A549 (cell line): ENCODE measurements around the gene VEZT. TPM values are rescaled to one million over a fixed set of nuclear protein-coding genes. Genes with fewer than 3 reads are reported as not detected.

ENCODE experiments used
- ATAC-seq, 2 experiments: fragments of 200-7000 bp in 1 of 2; fragments of >200 bp in 1 of 2; cut with Nextera tagmentation in 1 of 2; cut with Tn5 transposase in 1 of 2; 3 replicates each; pipeline versions ENCODE4 v1.8.0 to v1.9.1; 2018 to 2020; ENCODE audit warnings: mild to moderate bottlenecking in 1 of 2, moderate library complexity in 1 of 2
- CTCF ChIA-PET: fragments of 300-600 bp; sonication (Branson Sonifier 250); formaldehyde crosslinking; extraction: SDS; loops from one replicate; lab custom pipeline; 2021; ENCODE audit warnings: antibody characterized with exemption, inconsistent platforms; lab: Yijun Ruan, JAX
- POLR2A ChIA-PET: fragments of 350-600 bp; formaldehyde crosslinking; extraction: SDS; loops from one replicate; lab custom pipeline; 2021; ENCODE audit warnings: antibody characterized with exemption, inconsistent platforms; lab: Yijun Ruan, JAX
- DNase-seq, 2 experiments: peaks; one replicate each; pipeline versions ENCODE4 v3.0.0 to v3.0.0-alpha.2; 2011 to 2016; ENCODE audit warnings: low read depth in 1 of 2, low spot score in 1 of 2
- FAIRE-seq: peaks from 2 replicates; lab custom pipeline; 2011; peaks lifted over from hg19 to GRCh38; lab: Jason Lieb, UNC
- H3K27ac ChIP-seq, 2 experiments: fragments of >200 bp; sonication (Bioruptor Twin); formaldehyde crosslinking; 3 replicates each; pipeline ENCODE4 v1.5.1; 2016 to 2017
- H3K4me1 ChIP-seq: fragments of >200 bp; sonication (Bioruptor Twin); formaldehyde crosslinking; 3 replicates; pipeline ENCODE4 v1.6.1; 2016
- H3K4me2 ChIP-seq: fragments of >200 bp; sonication (Bioruptor Twin); formaldehyde crosslinking; 3 replicates; pipeline ENCODE4 v1.6.1; 2016
- H3K4me3 ChIP-seq: fragments of >200 bp; sonication (Bioruptor Twin); formaldehyde crosslinking; 3 replicates; pipeline ENCODE4 v1.5.1; 2016
- H3K9me3 ChIP-seq: fragments of >200 bp; sonication (Bioruptor Twin); formaldehyde crosslinking; 3 replicates; pipeline ENCODE4 v1.6.1; 2016
- CBX8 ChIP-seq: fragments of 200-600 bp; sonication (generic); IDR thresholded peaks from 2 replicates; pipeline ENCODE4 v1.6.1; 2016
- CHD2 ChIP-seq: fragments of 150-350 bp; IDR thresholded peaks from 2 replicates; pipeline ENCODE4 v1.6.1; 2014; ENCODE audit warnings: low read length; ENCODE audit not compliant: partially characterized antibody
- ESRRA ChIP-seq: fragments of 150-350 bp; IDR thresholded peaks from 2 replicates; pipeline ENCODE4 v1.6.1; 2014; ENCODE audit warnings: mild to moderate bottlenecking, low read length, borderline replicate concordance
- FOSB ChIP-seq: fragments of 250-450 bp; sonication (Bioruptor Pico); IDR thresholded peaks from 2 replicates; pipeline ENCODE4 v1.5.0; 2020; ENCODE audit warnings: mild to moderate bottlenecking, moderate library complexity
- FOSL2 ChIP-seq, 2 experiments: fragments of 450-650 bp in 1 of 2; fragments of >200 bp in 1 of 2; sonication (Bioruptor Twin) in 1 of 2; formaldehyde crosslinking; IDR thresholded peaks; 2 replicates each; pipeline versions ENCODE4 v1.5.0 to v1.6.1; 2016 to 2020; ENCODE audit warnings: mild to moderate bottlenecking in 1 of 2, moderate library complexity in 1 of 2
- FOXS1 ChIP-seq: fragments of 250-450 bp; sonication (Bioruptor Pico); IDR thresholded peaks from 2 replicates; pipeline ENCODE4 v1.5.0; 2020; ENCODE audit warnings: mild to moderate bottlenecking, moderate library complexity
- GATA3 ChIP-seq: IDR thresholded peaks from 2 replicates; pipeline ENCODE4 v1.6.1; 2012; ENCODE audit warnings: borderline replicate concordance
- HOXB13 ChIP-seq: fragments of 250-450 bp; sonication (Bioruptor Pico); IDR thresholded peaks from 2 replicates; pipeline ENCODE4 v1.5.0; 2020; ENCODE audit warnings: low read depth, mild to moderate bottlenecking, moderate library complexity
- JUN ChIP-seq, 2 experiments: fragments of >200 bp; sonication (Bioruptor Twin); formaldehyde crosslinking; IDR thresholded peaks; 2 replicates in 1 of 2; 3 replicates in 1 of 2; pipeline ENCODE4 v1.6.1; 2016 to 2017
- JUNB ChIP-seq: fragments of >200 bp; sonication (Bioruptor Twin); formaldehyde crosslinking; IDR thresholded peaks from 2 replicates; pipeline ENCODE4 v1.6.1; 2016
- KDM1A ChIP-seq: fragments of 200-600 bp; sonication (generic); IDR thresholded peaks from 2 replicates; pipeline ENCODE4 v1.6.1; 2016; ENCODE audit warnings: low read depth, mild to moderate bottlenecking
- MAFK ChIP-seq: fragments of 450-650 bp; IDR thresholded peaks from 2 replicates; pipeline ENCODE4 v1.6.1; 2014; ENCODE audit not compliant: partially characterized antibody
- MAZ ChIP-seq: fragments of 150-350 bp; IDR thresholded peaks from 2 replicates; pipeline ENCODE4 v1.6.1; 2014; ENCODE audit warnings: antibody characterized with exemption, low read depth, low read length, borderline replicate concordance
- NFE2L2 ChIP-seq: fragments of 150-350 bp; conservative IDR thresholded peaks from 2 replicates; pipeline ENCODE4 v1.6.1; 2014; ENCODE audit warnings: low read length
- NPAS2 ChIP-seq: fragments of 250-450 bp; sonication (Bioruptor Pico); IDR thresholded peaks from 2 replicates; pipeline ENCODE4 v1.8.0; 2022; ENCODE audit warnings: mild to moderate bottlenecking, moderate library complexity, borderline replicate concordance
- PHF8 ChIP-seq: fragments of 200-600 bp; sonication (generic); IDR thresholded peaks from 2 replicates; pipeline ENCODE4 v1.6.1; 2016; ENCODE audit warnings: low read depth, mild to moderate bottlenecking, antibody characterized with exemption, moderate library complexity, borderline replicate concordance
- POLR2AphosphoS2 ChIP-seq: conservative IDR thresholded peaks from 2 replicates; pipeline ENCODE4 v1.6.1; 2012; ENCODE audit warnings: low read length, improper control_type of control experiment, inconsistent platforms
- RAD21 ChIP-seq, 2 experiments: fragments of >200 bp in 1 of 2; sonication (Bioruptor Twin) in 1 of 2; formaldehyde crosslinking in 1 of 2; IDR thresholded peaks in 1 of 2; conservative IDR thresholded peaks in 1 of 2; 2 replicates in 1 of 2; 3 replicates in 1 of 2; pipeline ENCODE4 v1.6.1; 2012 to 2018; ENCODE audit warnings: inconsistent platforms in 1 of 2
- RARB ChIP-seq: fragments of 250-450 bp; sonication (Bioruptor Pico); IDR thresholded peaks from 2 replicates; pipeline ENCODE4 v1.8.0; 2021; ENCODE audit warnings: mild to moderate bottlenecking, moderate library complexity
- RCOR1 ChIP-seq: fragments of 150-350 bp; IDR thresholded peaks from 2 replicates; pipeline ENCODE4 v1.6.1; 2014; ENCODE audit warnings: antibody characterized with exemption, low read length, low read depth
- RNF2 ChIP-seq: fragments of 200-600 bp; sonication (generic); IDR thresholded peaks from 2 replicates; pipeline ENCODE4 v1.6.1; 2016; ENCODE audit warnings: low read depth, mild to moderate bottlenecking, antibody characterized with exemption, moderate library complexity, borderline replicate concordance
- SREBF2 ChIP-seq: fragments of 450-650 bp; IDR thresholded peaks from 2 replicates; pipeline ENCODE4 v1.6.1; 2014; ENCODE audit warnings: mild to moderate bottlenecking, moderate library complexity
- ZC3H11A ChIP-seq: fragments of 450-650 bp; IDR thresholded peaks from 2 replicates; pipeline ENCODE4 v1.6.1; 2014; ENCODE audit warnings: antibody characterized with exemption, mild to moderate bottlenecking
- ZFP36 ChIP-seq: fragments of 450-650 bp; IDR thresholded peaks from 2 replicates; pipeline ENCODE4 v1.6.1; 2014; ENCODE audit warnings: borderline replicate concordance; ENCODE audit not compliant: partially characterized antibody
- ZNF302 ChIP-seq: fragments of 250-450 bp; sonication (Bioruptor Pico); IDR thresholded peaks from 2 replicates; pipeline ENCODE4 v1.9.0; 2021; ENCODE audit warnings: inconsistent platforms, mild to moderate bottlenecking, moderate library complexity
- ZSCAN20 ChIP-seq: fragments of 250-450 bp; sonication (Bioruptor Pico); IDR thresholded peaks from 2 replicates; pipeline ENCODE4 v1.8.0; 2022; ENCODE audit warnings: mild to moderate bottlenecking, moderate library complexity
- WGBS: methylation state at CpG from one replicate; pipeline ENCODE4 v1.1.6; 2017; ENCODE audit errors: missing lambda C conversion rate; 5-methylcytosine and 5-hydroxymethylcytosine counted together
- polyA plus RNA-seq, 4 experiments: library from polyadenylated mRNA; depleted of rRNA in 3 of 4; stranded (reverse); fragments of >200 nt; fragmentation: RNase III in 1 of 4; extraction: RNeasy Plus Mini Kit Qiagen cat#74134 plus additional on column Dnase treatment in 1 of 4; gene quantifications; 2 replicates in 3 of 4; 3 replicates in 1 of 4; pipeline ENCODE4 v1.2.3, GENCODE V29; 2011 to 2017
- TF ChIP-seq, protein P1 (sequence below): IDR thresholded peaks from 2 replicates; pipeline ENCODE4 v1.6.1; 2012
- TF ChIP-seq, protein P2 (sequence below): fragments of >200 bp; sonication (Bioruptor Twin); formaldehyde crosslinking; IDR thresholded peaks from 2 replicates; pipeline ENCODE4 v1.6.1; 2016
- TF ChIP-seq, protein P3 (sequence below): IDR thresholded peaks from 2 replicates; pipeline ENCODE4 v1.6.1; 2012; ENCODE audit warnings: low read depth, borderline replicate concordance
- TF ChIP-seq, protein P4 (sequence below): fragments of 250-450 bp; sonication (Bioruptor Pico); IDR thresholded peaks from 2 replicates; pipeline ENCODE4 v1.5.0; 2020; ENCODE audit warnings: low read depth, mild to moderate bottlenecking, moderate library complexity
- TF ChIP-seq, protein P5 (sequence below): fragments of 250-450 bp; sonication (Bioruptor Pico); IDR thresholded peaks from 2 replicates; pipeline ENCODE4 v1.5.0; 2021; ENCODE audit warnings: mild to moderate bottlenecking, moderate library complexity, borderline replicate concordance
- TF ChIP-seq, protein P6 (sequence below): IDR thresholded peaks from 2 replicates; pipeline ENCODE4 v1.6.1; 2012

VEZT gene
- polyA plus RNA-seq, 2 of the 4 experiments (the other 2 are of a cell fraction): 87.1 to 259 TPM

DNA sequence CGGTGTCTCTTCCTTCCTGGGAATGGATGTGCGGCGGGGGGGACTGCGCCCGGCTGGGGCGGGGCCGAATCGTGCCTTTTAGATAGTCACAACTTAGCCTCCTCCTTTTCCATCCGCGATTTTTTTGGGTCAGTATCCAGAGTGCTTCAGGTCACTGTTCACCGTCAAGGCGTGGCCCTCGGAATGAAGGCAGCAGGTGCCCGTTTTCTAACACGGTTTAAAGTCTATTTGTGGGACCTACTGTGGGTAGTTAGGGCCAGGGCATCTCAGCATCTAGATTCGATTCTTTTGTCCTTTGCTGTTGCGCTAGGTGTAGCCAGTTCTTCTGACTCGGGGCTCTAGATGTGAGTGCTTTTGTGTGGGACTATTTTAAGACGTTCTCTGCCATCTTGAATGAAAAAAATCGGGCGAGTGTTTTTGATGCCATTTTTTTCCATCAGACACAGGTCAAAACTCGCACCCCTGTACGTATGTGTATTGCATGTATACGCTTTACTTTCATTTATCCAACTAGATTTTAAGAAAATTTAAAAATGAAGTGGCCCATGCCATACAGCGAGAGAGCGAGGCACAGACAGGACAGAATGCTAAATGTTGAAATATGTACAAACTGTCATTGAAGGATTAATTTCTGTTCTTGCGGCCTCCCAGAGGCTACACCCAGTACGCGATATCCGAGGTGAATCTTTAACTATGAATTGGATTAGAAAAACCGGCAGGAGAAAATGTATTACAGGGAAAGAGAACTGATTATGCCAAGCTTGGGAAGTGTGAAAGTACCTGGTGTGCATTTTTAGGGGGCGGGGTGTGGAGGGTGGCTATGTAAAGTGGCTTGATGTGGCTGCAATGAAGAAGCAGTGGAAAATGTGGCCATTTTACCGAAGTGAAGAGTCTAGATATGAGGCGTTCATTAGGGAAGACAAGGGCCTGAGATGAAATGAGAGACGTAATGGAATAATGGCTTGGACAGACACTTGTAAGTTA lies 835 bp downstream of the VEZT start:
- ChIA-PET CTCF (interaction anchor here (0.6 to 5.7 kb wide), 27 partner anchors 11 to 316 kb away, joined by 3 to 54 read pairs (median 6); partner anchors contain the start of gene NR2C1), POLR2A (interaction anchor here (0.7 to 3.7 kb wide), 9 partner anchors 13 to 255 kb away, joined by 3 to 42 read pairs (median 9); partner anchors contain the start of genes METAP2 and NDUFA12)

DNA sequence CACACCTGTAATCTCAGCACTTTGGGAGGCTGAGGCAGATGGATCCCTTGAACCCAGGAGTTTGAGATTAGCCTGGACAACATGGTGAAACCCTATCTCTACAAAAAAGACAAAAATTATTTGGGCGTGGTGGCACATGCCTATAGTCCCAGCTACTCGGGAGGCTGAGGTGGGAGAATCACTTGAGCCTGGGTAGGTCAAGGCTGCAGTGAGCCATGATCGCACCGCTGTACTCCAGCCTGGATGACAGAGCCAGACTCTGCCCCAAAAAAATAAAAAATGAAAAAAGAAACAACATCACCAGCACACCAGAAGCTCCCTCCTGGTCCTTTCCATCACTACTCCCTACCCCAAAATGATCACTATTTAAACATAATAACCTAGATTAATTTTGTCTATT lies 2.6 kb downstream of the VEZT start:
- WGBS: 90% methylated on average over 4 of the region's 4 CpGs
- H3K4me3 ChIP-seq: peak overlapping the region; percentile 83
- ATAC-seq (no peak), DNase-seq (no peak), FAIRE-seq (no peak)
- H3K27ac ChIP-seq: peak overlapping the region; percentile 76 to 90
- CTCF ChIA-PET: interaction anchor here (1.0 kb wide), 2 partner anchors 10 to 103 kb away, joined by 3 to 4 read pairs; no protein-coding TSS in a partner anchor
- H3K4me2 ChIP-seq: peak overlapping the region; percentile 70
- no peaks in the 10 kb centered on the region for H3K9me3 ChIP-seq
- POLR2A ChIA-PET: no interaction called here
- H3K4me1 ChIP-seq: peaks cover 51% of the 10 kb centered on the region
- TF ChIP-seq CBX8 (no peak), NPAS2 (CRISPR knock-in tag) (no peak), NFE2L2 (no peak), RARB (no peak), FOSB (CRISPR knock-in tag) (no peak), JUNB (no peak), ZFP36 (no peak), HOXB13 (CRISPR knock-in tag) (no peak), MAZ (no peak), ZNF302 (CRISPR knock-in tag) (no peak), SREBF2 (no peak)
- TF ChIP-seq, protein P1, sequence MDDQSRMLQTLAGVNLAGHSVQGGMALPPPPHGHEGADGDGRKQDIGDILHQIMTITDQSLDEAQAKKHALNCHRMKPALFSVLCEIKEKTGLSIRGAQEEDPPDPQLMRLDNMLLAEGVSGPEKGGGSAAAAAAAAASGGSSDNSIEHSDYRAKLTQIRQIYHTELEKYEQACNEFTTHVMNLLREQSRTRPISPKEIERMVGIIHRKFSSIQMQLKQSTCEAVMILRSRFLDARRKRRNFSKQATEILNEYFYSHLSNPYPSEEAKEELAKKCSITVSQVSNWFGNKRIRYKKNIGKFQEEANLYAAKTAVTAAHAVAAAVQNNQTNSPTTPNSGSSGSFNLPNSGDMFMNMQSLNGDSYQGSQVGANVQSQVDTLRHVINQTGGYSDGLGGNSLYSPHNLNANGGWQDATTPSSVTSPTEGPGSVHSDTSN: no peak
- TF ChIP-seq, protein P2, sequence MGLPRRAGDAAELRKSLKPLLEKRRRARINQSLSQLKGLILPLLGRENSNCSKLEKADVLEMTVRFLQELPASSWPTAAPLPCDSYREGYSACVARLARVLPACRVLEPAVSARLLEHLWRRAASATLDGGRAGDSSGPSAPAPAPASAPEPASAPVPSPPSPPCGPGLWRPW: no peak
- TF ChIP-seq, protein P3, sequence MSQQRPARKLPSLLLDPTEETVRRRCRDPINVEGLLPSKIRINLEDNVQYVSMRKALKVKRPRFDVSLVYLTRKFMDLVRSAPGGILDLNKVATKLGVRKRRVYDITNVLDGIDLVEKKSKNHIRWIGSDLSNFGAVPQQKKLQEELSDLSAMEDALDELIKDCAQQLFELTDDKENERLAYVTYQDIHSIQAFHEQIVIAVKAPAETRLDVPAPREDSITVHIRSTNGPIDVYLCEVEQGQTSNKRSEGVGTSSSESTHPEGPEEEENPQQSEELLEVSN: no peak
- TF ChIP-seq, protein P4, sequence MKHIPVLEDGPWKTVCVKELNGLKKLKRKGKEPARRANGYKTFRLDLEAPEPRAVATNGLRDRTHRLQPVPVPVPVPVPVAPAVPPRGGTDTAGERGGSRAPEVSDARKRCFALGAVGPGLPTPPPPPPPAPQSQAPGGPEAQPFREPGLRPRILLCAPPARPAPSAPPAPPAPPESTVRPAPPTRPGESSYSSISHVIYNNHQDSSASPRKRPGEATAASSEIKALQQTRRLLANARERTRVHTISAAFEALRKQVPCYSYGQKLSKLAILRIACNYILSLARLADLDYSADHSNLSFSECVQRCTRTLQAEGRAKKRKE (CRISPR knock-in tag): no peak

More for the DNA sequence above, 835 bp downstream of the VEZT start:
- Histone ChIP-seq H3K27ac (peak overlapping the region; percentile 90 to 93), H3K4me2 (peak overlapping the region; percentile 70), H3K4me1 (peaks cover 53% of the 10 kb centered on the region; the same call in 2 of the 3 replicates), H3K4me3 (peak overlapping the region; percentile 83), H3K9me3 (no peaks in the 10 kb centered on the region)
- TF ChIP-seq FOSB (CRISPR knock-in tag): 0 out of 2 replicates have a peak, but pooled peaks have one; percentile 12
- no peak for TF ChIP-seq FOSL2 (IDR thresholded peaks at IDR 0.05)
- TF ChIP-seq FOSL2 (CRISPR knock-in tag; IDR thresholded peaks at IDR 0.05): no peak
- TF ChIP-seq, protein P2: no peak
- TF ChIP-seq JUN (IDR thresholded peaks at IDR 0.05): no peak; a peak in 1 of 5 replicates
- TF ChIP-seq, protein P1: no peak
- no peak for TF ChIP-seq RNF2
- no peak for TF ChIP-seq KDM1A
- no peak for TF ChIP-seq FOXS1 (CRISPR knock-in tag)
- no peak for TF ChIP-seq RCOR1
- no peak for TF ChIP-seq JUNB
- peak; percentile 3 to 6; a peak in 1 of 5 replicates for TF ChIP-seq RAD21 (conservative IDR thresholded peaks at IDR 0.05 in 1 of 2, IDR thresholded peaks at IDR 0.05 in 1 of 2)
- TF ChIP-seq ZC3H11A: no peak
- TF ChIP-seq, protein P5, sequence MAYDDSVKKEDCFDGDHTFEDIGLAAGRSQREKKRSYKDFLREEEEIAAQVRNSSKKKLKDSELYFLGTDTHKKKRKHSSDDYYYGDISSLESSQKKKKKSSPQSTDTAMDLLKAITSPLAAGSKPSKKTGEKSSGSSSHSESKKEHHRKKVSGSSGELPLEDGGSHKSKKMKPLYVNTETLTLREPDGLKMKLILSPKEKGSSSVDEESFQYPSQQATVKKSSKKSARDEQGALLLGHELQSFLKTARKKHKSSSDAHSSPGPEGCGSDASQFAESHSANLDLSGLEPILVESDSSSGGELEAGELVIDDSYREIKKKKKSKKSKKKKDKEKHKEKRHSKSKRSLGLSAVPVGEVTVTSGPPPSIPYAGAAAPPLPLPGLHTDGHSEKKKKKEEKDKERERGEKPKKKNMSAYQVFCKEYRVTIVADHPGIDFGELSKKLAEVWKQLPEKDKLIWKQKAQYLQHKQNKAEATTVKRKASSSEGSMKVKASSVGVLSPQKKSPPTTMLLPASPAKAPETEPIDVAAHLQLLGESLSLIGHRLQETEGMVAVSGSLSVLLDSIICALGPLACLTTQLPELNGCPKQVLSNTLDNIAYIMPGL (CRISPR knock-in tag): no peak
- TF ChIP-seq, protein P3: no peak
- TF ChIP-seq ZSCAN20: no peak
- TF ChIP-seq PHF8: no peak
- TF ChIP-seq MAFK: peak; percentile 53
- TF ChIP-seq ESRRA: no peak
- no peak for TF ChIP-seq POLR2AphosphoS2
- TF ChIP-seq GATA3: 0 out of 2 replicates have a peak, but pooled peaks have one; percentile 18
- no peak for TF ChIP-seq CHD2
- TF ChIP-seq, protein P6, sequence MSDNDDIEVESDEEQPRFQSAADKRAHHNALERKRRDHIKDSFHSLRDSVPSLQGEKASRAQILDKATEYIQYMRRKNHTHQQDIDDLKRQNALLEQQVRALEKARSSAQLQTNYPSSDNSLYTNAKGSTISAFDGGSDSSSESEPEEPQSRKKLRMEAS: no peak
- ATAC-seq (peak; percentile 2 to 6), FAIRE-seq (no peak), DNase-seq (peak; percentile 51 to 59)
- 1% methylated on average over 34 of the region's 35 CpGs for WGBS
